Superior temporal gyrus (tissue), 1 donor: ENCODE data around the gene EIPR1.
A peak's percentile ranks its signal among the peaks of the same experiment; 100 is the strongest.

Source experiments
- DNase-seq: peaks from one replicate; pipeline ENCODE4 v3.0.0-alpha.2; 2016; ENCODE audit errors: extremely low spot score

Gene EIPR1

GRCh38 chr2:3248754-3249475 lies 128.7 kb downstream of the EIPR1 start:
- DNase-seq, result no peak

DNA sequence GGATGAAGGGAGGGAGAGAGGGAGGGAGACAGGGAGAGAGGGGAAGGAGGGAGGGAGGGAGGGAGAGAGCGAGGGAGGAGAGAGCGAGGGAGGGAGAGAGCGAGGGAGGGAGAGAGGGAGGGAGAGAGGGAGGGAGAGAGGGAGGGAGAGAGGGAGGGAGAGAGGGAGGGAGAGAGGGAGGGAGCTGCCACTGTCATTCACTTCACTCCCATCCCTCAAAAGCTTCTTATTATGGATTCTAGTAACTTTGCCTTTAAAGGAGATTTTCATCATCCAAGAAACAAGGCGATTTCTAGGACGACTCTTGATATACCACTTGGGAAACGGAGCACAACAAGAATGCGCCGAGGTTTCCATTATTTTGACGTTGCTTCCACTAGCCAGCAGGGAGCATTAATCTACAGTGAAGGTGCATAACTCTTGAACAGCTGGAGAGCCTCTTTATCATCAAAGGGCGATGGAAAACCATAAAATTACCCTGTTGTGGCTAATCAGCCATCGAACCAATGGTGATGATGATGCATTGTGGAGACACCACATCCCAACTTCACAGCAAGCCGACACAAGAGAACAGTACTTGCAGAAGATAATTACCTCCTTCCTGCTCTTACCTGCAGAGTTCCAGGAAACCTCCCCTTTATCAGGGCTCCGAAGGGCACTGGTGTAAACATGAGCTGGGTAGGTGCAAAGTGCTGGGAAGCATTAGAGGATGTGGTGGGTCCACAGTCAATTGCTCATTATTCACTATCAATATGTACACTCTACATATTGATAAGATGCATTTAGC lies 130.5 kb downstream of the EIPR1 start:
- DNase-seq, result no peak

DNA sequence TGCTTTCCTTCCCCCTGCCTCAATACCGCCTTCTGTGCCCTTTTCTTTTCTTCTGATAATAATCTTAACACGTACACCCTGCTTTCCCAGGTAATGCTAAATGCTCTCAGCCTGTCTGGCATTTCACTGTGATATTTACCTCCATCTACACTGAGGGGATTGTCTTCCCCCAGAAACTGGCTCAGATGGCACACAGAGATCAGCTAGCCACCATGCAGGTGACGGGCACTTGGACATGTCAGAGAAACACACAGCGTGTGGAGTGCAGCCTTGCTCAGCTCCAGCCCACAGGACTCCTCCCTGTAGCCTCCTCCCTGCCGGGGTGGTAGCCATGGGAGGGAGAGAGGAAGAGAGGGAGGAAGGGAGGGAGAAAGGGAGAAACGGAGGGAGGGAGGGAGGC lies 131.2 kb downstream of the EIPR1 start:
- no peak for DNase-seq

DNA sequence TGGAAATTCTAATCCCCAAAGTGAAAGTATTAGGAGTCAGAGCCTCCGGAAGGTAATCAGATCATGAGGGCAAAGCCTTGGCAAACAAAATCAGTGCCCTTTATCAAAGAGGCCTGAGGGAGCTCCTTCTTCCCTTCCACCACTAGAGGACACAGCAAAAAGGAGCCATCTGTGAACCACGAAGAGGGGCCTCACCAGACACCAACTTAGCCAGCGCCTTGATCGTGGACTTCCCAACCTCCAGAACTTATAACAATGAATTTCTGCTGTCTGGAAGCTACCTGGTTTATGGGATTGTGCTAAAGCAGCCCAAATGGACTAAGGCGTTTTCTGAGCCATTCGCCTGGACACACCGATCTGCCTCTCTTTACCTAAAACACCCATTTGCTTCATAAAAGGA lies 133.1 kb downstream of the EIPR1 start:
- DNase-seq, result no peak

- no peak for DNase-seq
Measured at GRCh38 chr2:3243804-3244203, 133.8 kb downstream of the EIPR1 start.

- DNase-seq, result no peak
Measured at GRCh38 chr2:3242747-3243369, 134.8 kb downstream of the EIPR1 start.

DNA sequence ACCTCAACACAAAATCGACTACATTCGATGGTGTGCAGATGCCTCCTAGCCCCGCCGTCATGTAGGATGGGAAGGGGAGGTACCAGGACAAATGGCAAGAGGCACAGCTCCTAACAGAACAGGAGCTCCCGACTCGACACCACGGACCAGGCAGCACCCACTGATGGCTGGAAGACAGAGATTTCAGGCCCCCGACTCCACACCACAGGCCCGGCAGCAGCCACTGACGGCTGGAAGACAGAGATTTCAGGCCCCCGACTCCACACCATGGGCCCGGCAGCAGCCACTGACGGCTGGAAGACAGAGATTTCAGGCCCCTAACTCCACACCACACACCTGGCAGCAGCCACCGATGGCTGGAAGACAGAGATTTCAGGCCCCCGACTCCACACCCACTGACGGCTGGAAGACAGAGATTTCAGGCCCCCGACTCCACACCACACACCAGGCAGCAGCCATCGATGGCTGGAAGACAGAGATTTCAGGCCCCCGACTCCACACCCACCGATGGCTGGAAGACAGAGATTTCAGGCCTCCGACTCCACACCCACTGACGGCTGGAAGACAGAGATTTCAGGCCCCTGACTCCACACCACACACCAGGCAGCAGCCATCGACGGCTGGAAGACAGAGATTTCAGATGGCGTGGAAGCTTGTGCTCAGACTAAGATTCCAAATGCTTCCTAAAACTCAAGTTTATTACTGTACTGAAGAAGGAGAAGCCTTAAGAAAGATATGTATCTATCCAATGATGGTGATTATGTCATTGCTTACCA lies 135.5 kb downstream of the EIPR1 start:
- DNase-seq, result no peak

GRCh38 chr2:3238951-3239841 lies 138.4 kb downstream of the EIPR1 start:
- DNase-seq, result no peak

GRCh38 chr2:3236300-3237045 lies 141.1 kb downstream of the EIPR1 start:
- DNase-seq, result no peak

DNA sequence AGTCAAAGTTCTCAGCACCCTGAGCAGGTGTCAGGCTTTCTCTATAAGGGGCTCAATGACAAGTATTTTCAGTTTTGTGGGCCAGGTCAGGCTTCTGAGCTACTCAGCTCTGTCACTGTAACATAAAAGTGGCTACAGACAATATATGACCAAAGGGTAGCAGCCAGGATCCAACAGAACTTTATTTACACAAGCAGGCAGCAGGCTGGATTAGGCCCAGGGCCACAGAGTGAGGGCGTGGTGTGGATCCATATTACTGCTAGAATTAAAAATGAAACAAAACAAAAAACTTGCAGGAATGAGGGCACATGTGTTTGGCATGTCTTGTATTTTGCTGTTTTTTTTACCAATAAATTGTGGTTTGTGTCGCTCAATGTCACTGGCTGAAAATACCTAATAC lies 143.7 kb downstream of the EIPR1 start:
- no peak for DNase-seq

GRCh38 chr2:3229221-3229620 lies 148.4 kb downstream of the EIPR1 start:
- no peak for DNase-seq

GRCh38 chr2:3224681-3225080 lies 152.9 kb downstream of the EIPR1 start:
- no peak for DNase-seq

DNA sequence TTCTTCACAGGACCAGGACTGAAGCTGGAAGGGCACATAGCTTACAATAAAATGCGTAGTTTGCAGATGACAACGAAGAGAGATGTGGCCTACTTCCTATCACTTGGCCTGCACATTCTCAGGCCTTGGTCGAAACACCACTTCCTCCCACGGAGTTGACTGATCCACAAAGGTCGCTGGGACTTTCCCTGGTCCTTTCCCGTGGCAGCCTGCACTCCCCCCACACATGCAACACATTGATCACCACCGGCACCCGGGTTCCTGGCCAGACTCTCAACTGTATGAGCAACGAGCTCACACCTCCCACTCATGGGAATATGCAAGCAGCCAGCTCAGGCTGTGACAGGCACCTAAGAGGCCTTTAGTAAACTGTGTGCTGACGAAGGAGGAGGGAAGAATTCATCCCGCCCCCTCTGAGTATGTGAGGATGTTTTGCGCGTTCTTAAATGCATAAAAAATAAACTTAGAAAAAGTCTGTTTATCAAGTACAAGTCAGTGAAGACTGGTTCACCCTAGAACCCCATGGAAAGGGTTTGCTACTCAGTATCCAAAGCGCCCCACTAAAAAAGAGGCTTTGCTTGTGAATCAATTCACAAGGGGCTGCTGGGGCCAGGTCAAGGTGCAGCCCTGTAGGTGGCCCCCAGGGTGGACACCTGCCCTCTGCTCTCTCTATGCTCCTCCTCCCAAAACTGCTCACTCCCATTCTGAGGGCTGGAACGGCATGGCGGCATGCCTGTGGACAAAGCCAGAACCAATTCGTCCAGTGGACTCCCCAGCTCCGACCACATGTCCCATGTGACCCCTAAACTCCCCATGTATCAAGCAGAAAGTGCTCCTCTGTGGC lies 154.3 kb downstream of the EIPR1 start:
- peak; percentile 45 for DNase-seq

DNA sequence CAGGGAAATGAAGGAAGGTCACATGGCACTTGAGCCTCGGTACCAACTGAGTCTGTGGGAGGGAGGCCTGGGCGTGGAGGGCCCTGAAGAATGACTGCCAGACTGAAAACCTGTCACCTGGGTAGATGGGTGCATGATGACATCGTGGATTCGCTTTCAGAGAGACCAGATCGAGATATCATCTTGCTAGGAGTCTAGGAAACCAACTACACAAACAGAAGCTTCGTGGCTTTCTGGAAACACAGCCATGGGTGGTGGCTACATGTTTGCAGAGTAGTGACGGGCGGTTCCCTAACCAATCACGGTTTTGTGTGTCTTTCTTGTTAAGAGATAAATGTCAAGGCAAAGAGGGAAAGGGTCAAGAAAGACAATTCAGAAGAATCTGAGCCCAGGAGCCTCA lies 155.0 kb downstream of the EIPR1 start:
- DNase-seq, result no peak

- no peak for DNase-seq
Measured at GRCh38 chr2:3219536-3219935, 158.1 kb downstream of the EIPR1 start.

DNA sequence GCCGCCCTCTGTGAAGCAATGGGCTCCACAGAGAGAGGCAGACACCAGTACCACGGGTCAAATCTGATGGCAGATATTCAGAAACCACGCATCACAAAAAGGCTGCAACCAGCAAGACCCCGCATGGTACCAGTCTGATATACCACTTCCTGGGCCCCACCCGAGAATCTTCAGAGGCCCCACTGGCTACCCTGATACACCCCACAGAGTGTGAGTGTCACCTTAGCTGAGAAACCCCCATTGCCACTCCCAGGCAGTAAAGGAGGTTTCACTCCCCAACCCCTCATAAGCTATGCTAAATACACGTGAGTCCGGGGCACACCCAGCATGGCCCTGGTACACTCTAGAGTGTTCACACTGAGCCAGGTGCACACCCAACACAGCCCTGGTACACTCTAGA lies 160.0 kb downstream of the EIPR1 start:
- no peak for DNase-seq

GRCh38 chr2:3216841-3217495 lies 160.7 kb downstream of the EIPR1 start:
- no peak for DNase-seq

DNA sequence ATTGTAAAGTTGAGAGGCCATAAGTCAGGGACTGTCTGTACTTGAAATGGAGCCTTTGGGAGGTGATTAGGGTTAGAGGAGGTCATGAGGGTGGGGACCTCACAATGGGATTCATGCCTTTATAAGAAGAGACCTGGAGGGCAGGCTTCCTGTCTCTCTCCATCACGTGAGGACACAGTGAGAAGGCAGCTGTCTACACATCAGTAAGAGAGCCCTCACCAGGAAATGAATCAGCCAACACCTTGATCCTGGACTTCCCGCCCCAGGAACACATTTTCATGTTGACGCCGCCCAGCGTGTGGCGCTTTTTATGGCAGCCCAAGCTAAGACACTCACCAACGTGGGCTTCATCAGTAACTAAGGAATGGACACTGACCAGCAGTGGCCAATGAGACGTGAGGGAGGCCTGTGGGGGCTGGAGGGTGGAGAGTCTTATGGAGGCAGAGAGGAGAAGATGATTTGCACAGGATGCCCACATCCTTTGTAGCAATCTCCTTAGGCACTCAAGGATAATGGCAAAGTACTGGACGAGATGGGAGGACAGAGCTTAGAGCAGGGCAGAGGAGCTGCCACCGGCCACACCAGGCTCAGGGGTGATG lies 162.7 kb downstream of the EIPR1 start:
- no peak for DNase-seq

GRCh38 chr2:3214065-3214464 lies 163.6 kb downstream of the EIPR1 start:
- DNase-seq, result no peak
